ENCODE data around the gene NKX2-8. TPM values are rescaled to one million over a fixed set of nuclear protein-coding genes. Genes with fewer than 3 reads are reported as not detected.
A peak's percentile ranks its signal among the peaks of the same experiment; 100 is the strongest.

Gene NKX2-8
- total RNA-seq, 1 donor = not detected

DNA sequence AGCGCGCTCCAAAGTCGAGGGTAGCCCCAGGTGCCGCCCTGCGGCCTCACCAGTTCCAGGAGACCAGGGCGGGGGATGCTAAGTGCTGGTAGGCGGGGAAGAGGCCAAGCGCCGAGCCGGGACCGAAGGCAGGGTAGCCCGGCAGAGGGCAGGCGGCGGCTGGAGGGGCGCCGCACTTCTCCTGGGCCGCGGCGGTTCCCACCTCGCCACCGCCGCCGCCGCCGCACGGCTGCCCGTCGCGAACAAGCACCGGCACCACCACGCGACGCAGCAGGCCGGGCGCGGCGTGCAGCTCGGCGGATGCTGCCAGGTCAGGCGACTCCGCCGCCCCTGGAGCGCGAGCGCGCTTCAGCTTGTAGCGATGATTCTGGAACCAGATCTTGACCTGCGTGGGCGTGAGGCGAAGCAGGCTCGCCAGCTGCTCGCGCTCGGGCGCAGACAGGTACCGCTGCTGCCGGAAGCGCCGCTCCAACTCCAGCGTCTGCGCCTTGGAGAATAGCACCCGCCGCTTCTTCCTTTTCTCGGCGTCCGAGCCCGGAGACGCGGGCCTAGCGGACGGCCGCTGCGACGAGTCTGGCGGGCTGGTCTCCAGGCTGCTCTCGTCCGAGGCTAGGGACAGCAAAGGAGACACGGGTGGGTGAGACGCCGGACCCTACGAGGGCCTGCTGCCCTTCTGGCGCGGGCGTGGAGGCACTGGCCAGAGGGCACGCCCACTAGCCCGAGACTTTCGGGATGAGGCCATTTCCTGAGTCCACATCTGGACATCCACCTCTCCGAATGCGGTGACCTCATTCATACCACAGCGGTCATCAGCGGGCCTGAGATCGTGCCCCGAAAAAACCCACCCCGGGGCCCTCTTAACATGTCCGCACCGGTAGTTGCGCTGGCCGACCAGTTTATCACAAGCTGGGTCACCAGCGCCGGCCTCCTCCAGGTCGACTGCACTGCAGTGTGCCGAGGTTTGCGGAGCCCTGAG lies 1.3 kb downstream of the NKX2-8 start:
- H3K9me3 ChIP-seq (ENCODE audit: low read depth, low read length) = no peaks in the 10 kb centered on the region
- peak overlapping the region; percentile 67 for H2AFZ ChIP-seq (ENCODE audit: low read length)
- no peaks in the 10 kb centered on the region for H3K79me2 ChIP-seq (ENCODE audit: insufficient read depth, low read length)
- H3K4me1 ChIP-seq (ENCODE audit: insufficient read depth, low read length) = no peaks in the 10 kb centered on the region
- H3K27me3 ChIP-seq (ENCODE audit: insufficient read depth, low read length) = peaks cover 71% of the 10 kb centered on the region
- DNase-seq (ENCODE audit: insufficient read length, low spot score, missing footprints) = peak; percentile 90
- H4K20me1 ChIP-seq (ENCODE audit: insufficient read depth, low read length) = no peaks in the 10 kb centered on the region
- TF ChIP-seq, protein P1, sequence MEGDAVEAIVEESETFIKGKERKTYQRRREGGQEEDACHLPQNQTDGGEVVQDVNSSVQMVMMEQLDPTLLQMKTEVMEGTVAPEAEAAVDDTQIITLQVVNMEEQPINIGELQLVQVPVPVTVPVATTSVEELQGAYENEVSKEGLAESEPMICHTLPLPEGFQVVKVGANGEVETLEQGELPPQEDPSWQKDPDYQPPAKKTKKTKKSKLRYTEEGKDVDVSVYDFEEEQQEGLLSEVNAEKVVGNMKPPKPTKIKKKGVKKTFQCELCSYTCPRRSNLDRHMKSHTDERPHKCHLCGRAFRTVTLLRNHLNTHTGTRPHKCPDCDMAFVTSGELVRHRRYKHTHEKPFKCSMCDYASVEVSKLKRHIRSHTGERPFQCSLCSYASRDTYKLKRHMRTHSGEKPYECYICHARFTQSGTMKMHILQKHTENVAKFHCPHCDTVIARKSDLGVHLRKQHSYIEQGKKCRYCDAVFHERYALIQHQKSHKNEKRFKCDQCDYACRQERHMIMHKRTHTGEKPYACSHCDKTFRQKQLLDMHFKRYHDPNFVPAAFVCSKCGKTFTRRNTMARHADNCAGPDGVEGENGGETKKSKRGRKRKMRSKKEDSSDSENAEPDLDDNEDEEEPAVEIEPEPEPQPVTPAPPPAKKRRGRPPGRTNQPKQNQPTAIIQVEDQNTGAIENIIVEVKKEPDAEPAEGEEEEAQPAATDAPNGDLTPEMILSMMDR (IDR thresholded peaks at IDR 0.05; ENCODE audit: extremely low read depth, low read depth, low read length) = no peak
- H3K4me2 ChIP-seq (ENCODE audit: insufficient read depth, low read length) = peak overlapping the region; percentile 63
- H3K4me3 ChIP-seq (ENCODE audit: insufficient read depth, low read length) = peak overlapping the region; percentile 48
- no peaks in the 10 kb centered on the region for H3K36me3 ChIP-seq (ENCODE audit: insufficient read depth, low read length)
- H3K27ac ChIP-seq (ENCODE audit: low read depth, low read length) = no peak overlapping the region

DNA sequence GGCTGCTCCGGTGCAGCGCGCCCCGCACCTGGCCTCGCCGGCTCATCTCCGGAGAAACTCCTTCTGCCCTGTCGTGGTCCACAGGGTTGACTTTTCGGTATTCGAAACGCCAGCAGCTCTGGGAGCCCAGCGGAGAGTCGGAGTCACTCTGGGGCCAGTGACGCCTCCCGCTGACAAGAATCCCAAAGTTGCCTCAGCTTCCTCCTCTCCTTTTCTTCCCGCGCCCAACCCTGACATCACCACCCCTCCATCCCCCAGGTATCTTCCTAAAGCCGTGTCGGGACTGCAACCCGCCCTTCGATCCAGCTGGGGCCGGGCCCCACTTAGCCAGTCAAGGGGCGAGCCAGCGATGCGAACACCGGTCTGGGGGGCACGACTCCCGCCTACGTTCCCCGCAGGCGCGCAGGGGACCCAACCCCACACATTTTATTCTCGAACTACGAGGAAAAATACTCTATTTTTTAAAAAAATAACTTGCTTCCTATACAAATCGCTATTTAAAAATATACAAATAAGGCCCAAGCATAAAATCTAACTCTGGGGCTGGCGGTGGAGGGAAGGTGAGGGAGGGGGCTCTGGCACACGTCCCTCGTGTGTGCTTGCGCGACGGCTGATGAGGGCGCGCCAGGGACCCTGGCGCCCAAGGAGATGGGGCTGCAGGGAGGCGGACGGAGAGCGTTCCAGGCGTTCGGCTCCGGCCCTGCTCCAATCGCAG lies 2.1 kb downstream of the NKX2-8 start:
- H3K27ac ChIP-seq (ENCODE audit: low read depth, low read length) = no peak overlapping the region
- H3K9me3 ChIP-seq (ENCODE audit: low read depth, low read length) = no peaks in the 10 kb centered on the region
- peaks cover 71% of the 10 kb centered on the region for H3K27me3 ChIP-seq (ENCODE audit: insufficient read depth, low read length)
- H2AFZ ChIP-seq (ENCODE audit: low read length) = no peak overlapping the region
- no peaks in the 10 kb centered on the region for H4K20me1 ChIP-seq (ENCODE audit: insufficient read depth, low read length)
- TF ChIP-seq, protein P1 (IDR thresholded peaks at IDR 0.05; ENCODE audit: extremely low read depth, low read depth, low read length) = no peak
- H3K4me3 ChIP-seq (ENCODE audit: insufficient read depth, low read length) = no peak overlapping the region
- H3K36me3 ChIP-seq (ENCODE audit: insufficient read depth, low read length) = no peaks in the 10 kb centered on the region
- no peaks in the 10 kb centered on the region for H3K79me2 ChIP-seq (ENCODE audit: insufficient read depth, low read length)
- H3K4me2 ChIP-seq (ENCODE audit: insufficient read depth, low read length) = no peak overlapping the region
- peak; percentile 56 for DNase-seq (ENCODE audit: insufficient read length, low spot score, missing footprints)
- H3K4me1 ChIP-seq (ENCODE audit: insufficient read depth, low read length) = no peaks in the 10 kb centered on the region

DNA sequence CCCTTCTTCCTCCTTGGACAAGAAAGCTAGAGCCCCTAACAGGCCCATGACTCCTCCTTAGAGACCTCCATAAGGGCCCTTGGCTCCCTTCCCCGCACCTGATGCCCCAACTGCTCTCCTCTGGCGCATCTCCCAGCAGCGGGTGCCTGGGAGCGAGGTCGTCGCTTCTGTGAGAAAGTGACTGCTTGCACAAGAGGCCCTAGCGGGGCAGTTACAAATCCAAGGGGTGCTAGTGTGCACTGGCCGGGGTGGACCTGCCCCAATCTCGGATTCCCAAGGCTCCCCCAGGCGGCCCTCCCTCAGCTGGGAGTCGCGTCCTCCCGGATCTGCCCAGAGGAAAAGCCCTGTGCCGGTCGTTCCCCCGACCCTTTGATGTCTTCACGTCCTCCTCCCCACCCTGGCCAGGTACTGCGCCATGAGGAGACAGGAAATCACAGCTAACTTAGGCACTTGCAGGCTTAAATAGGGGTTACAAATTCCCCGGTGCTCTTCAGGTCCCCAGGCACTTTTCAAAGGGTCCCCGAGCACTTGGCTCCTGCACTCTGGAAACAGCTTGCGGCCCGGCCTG lies 2.8 kb downstream of the NKX2-8 start:
- H3K79me2 ChIP-seq (ENCODE audit: insufficient read depth, low read length) = no peaks in the 10 kb centered on the region
- no peaks in the 10 kb centered on the region for H4K20me1 ChIP-seq (ENCODE audit: insufficient read depth, low read length)
- no peak overlapping the region for H3K27ac ChIP-seq (ENCODE audit: low read depth, low read length)
- no peak overlapping the region for H3K4me2 ChIP-seq (ENCODE audit: insufficient read depth, low read length)
- H3K4me3 ChIP-seq (ENCODE audit: insufficient read depth, low read length) = no peak overlapping the region
- no peaks in the 10 kb centered on the region for H3K4me1 ChIP-seq (ENCODE audit: insufficient read depth, low read length)
- H3K27me3 ChIP-seq (ENCODE audit: insufficient read depth, low read length) = peaks cover 64% of the 10 kb centered on the region
- H3K36me3 ChIP-seq (ENCODE audit: insufficient read depth, low read length) = no peaks in the 10 kb centered on the region
- no peaks in the 10 kb centered on the region for H3K9me3 ChIP-seq (ENCODE audit: low read depth, low read length)
- no peak overlapping the region for H2AFZ ChIP-seq (ENCODE audit: low read length)
- TF ChIP-seq, protein P1 (IDR thresholded peaks at IDR 0.05; ENCODE audit: extremely low read depth, low read depth, low read length) = no peak
- DNase-seq (ENCODE audit: insufficient read length, low spot score, missing footprints) = peak; percentile 77
